IMR-90 (cell line): ENCODE measurements around the gene NR1H4. TPM values are rescaled to one million over a fixed set of nuclear protein-coding genes. Genes with fewer than 3 reads are reported as not detected.

Experiments
- ATAC-seq: fragments of 200-7000 bp; cut with Tn5 transposase; 2 replicates; pipeline ENCODE4 v1.9.1; 2020; ENCODE audit warnings: low read depth, mild to moderate bottlenecking, moderate library complexity
- BruUV-seq: library from RNA; stranded (reverse); fragments of 400-500 nt; replicated peaks from 2 replicates; lab custom pipeline; 2021; lab: Mats Ljungman, UMichigan
- CTCF ChIA-PET: fragments of 300-600 bp; formaldehyde crosslinking; extraction: SDS; loops from one replicate; lab custom pipeline; 2021; ENCODE audit warnings: antibody characterized with exemption; lab: Yijun Ruan, JAX
- POLR2A ChIA-PET: fragments of 300-600 bp; sonication (Branson Sonifier 250); formaldehyde crosslinking; loops from one replicate; lab custom pipeline; 2022; ENCODE audit warnings: antibody characterized with exemption; ENCODE audit not compliant: unreplicated experiment; lab: Charles Lee
- DNase-seq: peaks from one replicate; pipeline ENCODE4 v3.0.0; 2013
- H2AFZ ChIP-seq: replicated peaks from 2 replicates; pipeline ENCODE3; 2013; ENCODE audit warnings: low read length, mild to moderate bottlenecking; ENCODE audit not compliant: poor library complexity
- H2AK5ac ChIP-seq: 2 replicates; pipeline ENCODE4 v1.6.1; 2013; ENCODE audit warnings: low read depth, low read length, inconsistent platforms
- H2AK9ac ChIP-seq: replicated peaks from 2 replicates; pipeline ENCODE3; 2013; ENCODE audit warnings: mild to moderate bottlenecking, low read depth, low read length, moderate library complexity; ENCODE audit not compliant: poor library complexity
- H2BK120ac ChIP-seq: 2 replicates; pipeline ENCODE4 v1.6.1; 2013; ENCODE audit warnings: low read depth, low read length, inconsistent platforms
- H2BK15ac ChIP-seq: 3 replicates; pipeline ENCODE4 v1.6.1; 2013; ENCODE audit warnings: low read depth, low read length, inconsistent platforms
- H2BK20ac ChIP-seq: 2 replicates; pipeline ENCODE4 v1.6.1; 2013; ENCODE audit warnings: low read depth, mild to moderate bottlenecking, inconsistent platforms, low read length, moderate library complexity
- H2BK5ac ChIP-seq: 2 replicates; pipeline ENCODE4 v1.6.1; 2013; ENCODE audit warnings: mild to moderate bottlenecking, low read depth, low read length, inconsistent platforms; ENCODE audit not compliant: poor library complexity, severe bottlenecking
- H3K14ac ChIP-seq: replicated peaks from 2 replicates; pipeline ENCODE4 v1.6.1; 2013; ENCODE audit warnings: low read depth, low read length, inconsistent platforms
- H3K18ac ChIP-seq: 2 replicates; pipeline ENCODE4 v1.6.1; 2013; ENCODE audit warnings: low read depth, low read length, control low read depth
- H3K23ac ChIP-seq: 2 replicates; pipeline ENCODE4 v1.6.1; 2013; ENCODE audit warnings: low read depth, low read length, inconsistent platforms
- H3K27ac ChIP-seq: 2 replicates; pipeline ENCODE4 v1.5.1; 2013; ENCODE audit warnings: mild to moderate bottlenecking, control low read depth, low read length; ENCODE audit not compliant: insufficient read depth
- H3K27me3 ChIP-seq: 2 replicates; pipeline ENCODE4 v1.6.1; 2013; ENCODE audit warnings: low read length; ENCODE audit not compliant: control insufficient read depth, insufficient read depth
- H3K36me3 ChIP-seq: 2 replicates; pipeline ENCODE4 v1.6.1; 2013; ENCODE audit warnings: low read length, mixed read lengths; ENCODE audit not compliant: control insufficient read depth, insufficient read depth
- H3K4ac ChIP-seq: 2 replicates; pipeline ENCODE4 v1.6.1; 2013; ENCODE audit warnings: low read depth, low read length, inconsistent platforms
- H3K4me1 ChIP-seq: 2 replicates; pipeline ENCODE4 v1.6.1; 2013; ENCODE audit warnings: low read length, mixed read lengths; ENCODE audit not compliant: control insufficient read depth, insufficient read depth
- H3K4me2 ChIP-seq: 2 replicates; pipeline ENCODE4 v1.6.1; 2013; ENCODE audit warnings: low read depth, mild to moderate bottlenecking, control low read depth, low read length, moderate library complexity
- H3K4me3 ChIP-seq: 2 replicates; pipeline ENCODE4 v1.5.1; 2013; ENCODE audit warnings: low read depth, mild to moderate bottlenecking, control low read depth, low read length, moderate library complexity; ENCODE audit not compliant: insufficient read depth
- H3K56ac ChIP-seq: 2 replicates; pipeline ENCODE4 v1.6.1; 2013; ENCODE audit warnings: low read length, inconsistent platforms; ENCODE audit not compliant: insufficient read depth; ENCODE audit errors: extremely low read depth
- H3K79me1 ChIP-seq, 2 experiments: 2 replicates each; pipeline ENCODE4 v1.6.1; 2013; ENCODE audit warnings: low read length in 2 of 2, inconsistent platforms in 1 of 2, low read depth in 1 of 2
- H3K9ac ChIP-seq: 2 replicates; pipeline ENCODE4 v1.6.1; 2013; ENCODE audit warnings: low read depth, low read length, control low read depth
- H3K9me1 ChIP-seq: 2 replicates; pipeline ENCODE4 v1.6.1; 2013; ENCODE audit warnings: low read length, inconsistent platforms; ENCODE audit not compliant: insufficient read depth
- H3K9me3 ChIP-seq: 2 replicates; pipeline ENCODE4 v1.6.1; 2013; ENCODE audit warnings: low read length; ENCODE audit not compliant: control insufficient read depth, insufficient read depth
- H4K20me1 ChIP-seq: 2 replicates; pipeline ENCODE4 v1.6.1; 2013; ENCODE audit warnings: low read length, inconsistent platforms; ENCODE audit not compliant: insufficient read depth
- H4K5ac ChIP-seq: 2 replicates; pipeline ENCODE4 v1.6.1; 2013; ENCODE audit warnings: mild to moderate bottlenecking, low read depth, low read length, control low read depth
- H4K8ac ChIP-seq, 2 experiments: 2 replicates each; pipeline ENCODE4 v1.6.1; 2013; ENCODE audit warnings: low read depth in 2 of 2, low read length in 2 of 2, control low read depth in 1 of 2, inconsistent platforms in 1 of 2
- H4K91ac ChIP-seq: 2 replicates; pipeline ENCODE4 v1.6.1; 2013; ENCODE audit warnings: low read depth, low read length, inconsistent platforms; ENCODE audit not compliant: insufficient read depth
- CEBPB ChIP-seq: IDR thresholded peaks from 2 replicates; pipeline ENCODE4 v1.6.1; 2012; ENCODE audit warnings: low read depth, low read length, improper control_type of control experiment
- CHD1 ChIP-seq: IDR thresholded peaks from 2 replicates; pipeline ENCODE4 v1.6.1; 2012; ENCODE audit warnings: low read depth, low read length, improper control_type of control experiment
- CTCF ChIP-seq: conservative IDR thresholded peaks from 2 replicates; pipeline ENCODE4 v1.5.1; 2012; ENCODE audit warnings: mild to moderate bottlenecking, low read depth, low read length, improper control_type of control experiment
- ELK1 ChIP-seq: fragments of 150-350 bp; IDR thresholded peaks from 2 replicates; pipeline ENCODE4 v1.6.1; 2016; ENCODE audit warnings: low read depth, mild to moderate bottlenecking, low read length, moderate library complexity, borderline replicate concordance
- MAFK ChIP-seq: IDR thresholded peaks from 2 replicates; pipeline ENCODE4 v1.6.1; 2012; ENCODE audit warnings: low read depth, low read length, improper control_type of control experiment
- MXI1 ChIP-seq: IDR thresholded peaks from 2 replicates; pipeline ENCODE4 v1.6.1; 2012; ENCODE audit warnings: low read depth, mild to moderate bottlenecking, low read length, moderate library complexity, borderline replicate concordance
- NFE2L2 ChIP-seq: fragments of 150-350 bp; IDR thresholded peaks from 2 replicates; pipeline ENCODE4 v1.6.1; 2016; ENCODE audit warnings: low read depth, mild to moderate bottlenecking, low read length
- POLR2A ChIP-seq: IDR thresholded peaks from 2 replicates; pipeline ENCODE4 v1.6.1; 2012; ENCODE audit warnings: mild to moderate bottlenecking, low read depth, low read length
- RCOR1 ChIP-seq: IDR thresholded peaks from 2 replicates; pipeline ENCODE4 v1.6.1; 2012; ENCODE audit warnings: mild to moderate bottlenecking, low read length, improper control_type of control experiment; ENCODE audit not compliant: insufficient replicate concordance
- SMC3 ChIP-seq: fragments of 150-350 bp; IDR thresholded peaks from 2 replicates; pipeline ENCODE4 v1.6.1; 2016; ENCODE audit warnings: low read depth, mild to moderate bottlenecking, antibody characterized with exemption, low read length, moderate library complexity
- WGBS, 2 experiments: methylation state at CpG; one replicate each; pipeline versions ENCODE4 v1.1.5 to v1.1.7; 2013; ENCODE audit warnings: missing lambda C conversion rate in 2 of 2; ENCODE audit not compliant: insufficient read length in 1 of 2; ENCODE audit errors: extremely low coverage in 2 of 2; 5-methylcytosine and 5-hydroxymethylcytosine counted together
- dilution Hi-C: fragments of 300-500 bp; cut with HindIII; formaldehyde crosslinking; loops from one replicate; pipeline ENCODE4 v1.14.3; 2018; ENCODE audit warnings: low sequenced_read_pairs; ENCODE audit not compliant: unreplicated experiment
- in situ Hi-C: fragments of 300-500 bp; cut with MboI; formaldehyde crosslinking; loops from 3 replicates; pipeline ENCODE4 v1.14.3; 2019; ENCODE audit warnings: low sequenced_read_pairs, inconsistent platforms, mixed read lengths
- intact Hi-C: fragments of 100-400 bp; cut with micrococcal nuclease; formaldehyde crosslinking; loops from 2 replicates; pipeline ENCODE4 v1.10.0; 2022
- polyA plus RNA-seq, 3 experiments: library from polyadenylated mRNA; depleted of rRNA; stranded (reverse); fragments of >200 nt; gene quantifications; 2 replicates each; pipeline ENCODE4 v1.2.3, GENCODE V29; 2012; ENCODE audit warnings: low replicate concordance in 1 of 3
- total RNA-seq: library from RNA; depleted of rRNA; stranded (reverse); fragments of >200 nt; gene quantifications from 2 replicates; pipeline ENCODE4 v1.2.3, GENCODE V29; 2012
- TF ChIP-seq, protein P1 (sequence below): fragments of 150-350 bp; IDR thresholded peaks from 2 replicates; pipeline ENCODE4 v1.6.1; 2017; ENCODE audit warnings: mild to moderate bottlenecking, antibody characterized with exemption, low read length, low read depth

The NR1H4 gene
- total and polyA plus RNA-seq, 2 of the 4 experiments (the other 2 are of a cell fraction), result not detected

GRCh38 chr12:100491104-100491503, 17.4 kb downstream of the NR1H4 start:
- Histone ChIP-seq H3K23ac (no peak overlapping the region), H3K56ac (no peak overlapping the region), H4K8ac (no peak overlapping the region), H3K36me3 (no peaks in the 10 kb centered on the region), H3K79me1 (no peaks in the 10 kb centered on the region), H4K5ac (no peak overlapping the region), H3K14ac (no peak overlapping the region), H3K27ac (no peak overlapping the region), H2BK20ac (no peak overlapping the region), H2AK9ac (no peak overlapping the region), H4K20me1 (no peaks in the 10 kb centered on the region), H3K18ac (no peak overlapping the region), H3K4me1 (no peaks in the 10 kb centered on the region), H3K27me3 (no peaks in the 10 kb centered on the region; the same call in 1 of the 2 replicates), H3K9me3 (no peaks in the 10 kb centered on the region), H3K9ac (no peak overlapping the region), H2AK5ac (no peak overlapping the region), H2BK120ac (no peak overlapping the region), H3K4ac (no peak overlapping the region), H2AFZ (no peak overlapping the region), H4K91ac (no peak overlapping the region), H3K4me3 (no peak overlapping the region), H2BK15ac (no peak overlapping the region), H3K4me2 (no peak overlapping the region), H2BK5ac (no peak overlapping the region), H3K9me1 (no peaks in the 10 kb centered on the region)
- WGBS, 2 experiments, result 82% methylated on average over 2 of the region's 4 CpGs; no CpG with 5 or more reads in 1 of the 2 experiments
- dilution Hi-C loops (no loop called here), in situ Hi-C loops (no loop called here), intact Hi-C loops (no loop called here)
- no TSS peak for BruUV-seq
- ChIA-PET CTCF (no interaction called here), POLR2A (no interaction called here)
- TF ChIP-seq SMC3 (no peak), ELK1 (no peak), MXI1 (no peak), NFE2L2 (no peak), MAFK (no peak), RCOR1 (no peak), CTCF (no peak), CEBPB (no peak), POLR2A (no peak), CHD1 (no peak)
- TF ChIP-seq, protein P1, sequence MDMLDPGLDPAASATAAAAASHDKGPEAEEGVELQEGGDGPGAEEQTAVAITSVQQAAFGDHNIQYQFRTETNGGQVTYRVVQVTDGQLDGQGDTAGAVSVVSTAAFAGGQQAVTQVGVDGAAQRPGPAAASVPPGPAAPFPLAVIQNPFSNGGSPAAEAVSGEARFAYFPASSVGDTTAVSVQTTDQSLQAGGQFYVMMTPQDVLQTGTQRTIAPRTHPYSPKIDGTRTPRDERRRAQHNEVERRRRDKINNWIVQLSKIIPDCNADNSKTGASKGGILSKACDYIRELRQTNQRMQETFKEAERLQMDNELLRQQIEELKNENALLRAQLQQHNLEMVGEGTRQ, result no peak
- ATAC-seq (no peak), DNase-seq (no peak)
